ENCODE data around the gene ACBD5. TPM values are rescaled to one million over a fixed set of nuclear protein-coding genes. Genes with fewer than 3 reads are reported as not detected.
"Not testable (repeated sequence)": the region's sequence is repeated elsewhere in the genome, so short reads cannot be mapped to it uniquely, and the experiment has no call there.

The ACBD5 gene
- total RNA-seq, 2 donors from 2014 or later: 11.1 to 16.8 TPM

DNA sequence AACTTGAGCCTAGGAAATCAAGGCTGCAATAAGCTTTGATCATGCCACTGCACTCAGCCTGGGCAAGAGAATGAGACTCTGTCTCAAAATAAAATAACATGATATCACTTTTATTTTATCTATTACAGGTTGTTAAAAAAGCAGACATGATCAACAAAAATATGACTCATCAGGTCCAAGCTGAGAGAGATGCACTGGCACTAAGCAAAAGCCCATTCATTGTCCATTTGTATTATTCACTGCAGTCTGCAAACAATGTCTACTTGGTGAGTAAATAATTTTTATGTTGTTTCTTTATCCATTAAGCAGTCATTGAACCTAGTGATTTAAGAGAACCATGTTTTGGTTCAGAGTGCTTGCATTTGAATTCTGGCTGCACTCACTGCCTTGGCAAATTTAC lies 82.2 kb downstream of the ACBD5 start:
- H3K36me3 ChIP-seq: peaks cover 20% of the 10 kb centered on the region
- no peaks in the 10 kb centered on the region for H3K27me3 ChIP-seq (replicated peaks; ENCODE audit: insufficient read depth)
- ATAC-seq (ENCODE audit: insufficient number of reproducible peaks, low FRiP score, low read depth): no peak
- H3K4me1 ChIP-seq (ENCODE audit: control insufficient read depth in 1 of 2, low read depth in 2 of 2): peaks cover 0 to 19% of the 10 kb centered on the region in 2 donors
- no peak for DNase-seq (ENCODE audit: low spot score)
- H3K9me3 ChIP-seq: no peaks in the 10 kb centered on the region
- no peak overlapping the region for H3K4me3 ChIP-seq
- TF ChIP-seq, protein P1, sequence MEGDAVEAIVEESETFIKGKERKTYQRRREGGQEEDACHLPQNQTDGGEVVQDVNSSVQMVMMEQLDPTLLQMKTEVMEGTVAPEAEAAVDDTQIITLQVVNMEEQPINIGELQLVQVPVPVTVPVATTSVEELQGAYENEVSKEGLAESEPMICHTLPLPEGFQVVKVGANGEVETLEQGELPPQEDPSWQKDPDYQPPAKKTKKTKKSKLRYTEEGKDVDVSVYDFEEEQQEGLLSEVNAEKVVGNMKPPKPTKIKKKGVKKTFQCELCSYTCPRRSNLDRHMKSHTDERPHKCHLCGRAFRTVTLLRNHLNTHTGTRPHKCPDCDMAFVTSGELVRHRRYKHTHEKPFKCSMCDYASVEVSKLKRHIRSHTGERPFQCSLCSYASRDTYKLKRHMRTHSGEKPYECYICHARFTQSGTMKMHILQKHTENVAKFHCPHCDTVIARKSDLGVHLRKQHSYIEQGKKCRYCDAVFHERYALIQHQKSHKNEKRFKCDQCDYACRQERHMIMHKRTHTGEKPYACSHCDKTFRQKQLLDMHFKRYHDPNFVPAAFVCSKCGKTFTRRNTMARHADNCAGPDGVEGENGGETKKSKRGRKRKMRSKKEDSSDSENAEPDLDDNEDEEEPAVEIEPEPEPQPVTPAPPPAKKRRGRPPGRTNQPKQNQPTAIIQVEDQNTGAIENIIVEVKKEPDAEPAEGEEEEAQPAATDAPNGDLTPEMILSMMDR (IDR thresholded peaks at IDR 0.05): no peak
- no peak overlapping the region for H3K27ac ChIP-seq

DNA sequence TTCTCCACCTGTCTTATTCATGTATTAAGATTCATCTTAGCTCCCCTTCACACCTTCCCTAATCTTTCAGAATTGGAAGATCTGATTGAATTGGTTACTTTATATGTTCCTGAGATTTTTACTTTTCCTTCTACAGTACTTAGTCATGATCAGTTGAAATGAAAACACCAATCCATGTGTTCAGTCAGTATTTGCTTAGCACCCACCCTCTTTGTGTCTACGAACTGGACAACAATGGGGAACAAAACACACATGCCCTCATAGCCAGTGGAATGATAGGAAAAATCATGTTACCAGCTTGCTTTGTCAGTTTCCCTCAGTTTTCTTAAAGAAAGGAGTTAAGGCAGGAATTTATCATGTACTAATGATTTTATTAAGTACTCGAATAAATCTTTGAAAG lies 83.4 kb downstream of the ACBD5 start:
- Histone ChIP-seq H3K36me3 (peaks cover 15% of the 10 kb centered on the region), H3K4me3 (no peak overlapping the region), H3K4me1 (ENCODE audit: control insufficient read depth in 1 of 2, low read depth in 2 of 2) (peaks cover 10 to 32% of the 10 kb centered on the region in 2 donors), H3K27me3 (replicated peaks; ENCODE audit: insufficient read depth) (no peaks in the 10 kb centered on the region), H3K9me3 (no peaks in the 10 kb centered on the region), H3K27ac (no peak overlapping the region)
- no peak for ATAC-seq (ENCODE audit: insufficient number of reproducible peaks, low FRiP score, low read depth)
- no peak for DNase-seq (ENCODE audit: low spot score)
- TF ChIP-seq, protein P1 (IDR thresholded peaks at IDR 0.05): no peak

DNA sequence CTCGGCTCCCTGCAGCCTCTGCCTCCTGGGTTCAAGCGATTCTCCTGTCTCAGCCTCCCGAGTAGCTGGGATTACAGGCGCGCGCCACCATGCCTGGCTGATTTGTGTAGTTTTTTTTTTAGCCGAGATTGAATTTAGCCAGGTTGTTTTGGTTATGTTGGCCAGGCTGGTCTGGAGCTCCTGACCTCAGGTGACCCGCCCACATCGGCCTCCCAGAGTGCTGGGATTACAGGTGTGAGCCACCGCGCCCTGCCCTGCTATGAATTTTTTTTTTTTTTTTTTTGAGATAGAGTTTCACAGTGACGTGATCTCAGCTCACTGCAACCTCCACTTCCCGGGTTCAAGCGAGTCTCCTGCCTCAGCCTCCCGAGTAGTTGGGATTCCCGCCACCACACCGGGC lies 84.0 kb downstream of the ACBD5 start:
- ATAC-seq (ENCODE audit: insufficient number of reproducible peaks, low FRiP score, low read depth); H3K9me3 ChIP-seq; H3K27me3 ChIP-seq (replicated peaks; ENCODE audit: insufficient read depth); DNase-seq (ENCODE audit: low spot score): not testable (repeated sequence)
- peaks cover 13% of the 10 kb centered on the region for H3K36me3 ChIP-seq
- peak overlapping the region; percentile 99 for H3K4me3 ChIP-seq
- peaks cover 12 to 37% of the 10 kb centered on the region in 2 donors for H3K4me1 ChIP-seq (ENCODE audit: control insufficient read depth in 1 of 2, low read depth in 2 of 2)
- peak overlapping the region in 1 of 2 donors; percentile 100 for H3K27ac ChIP-seq

DNA sequence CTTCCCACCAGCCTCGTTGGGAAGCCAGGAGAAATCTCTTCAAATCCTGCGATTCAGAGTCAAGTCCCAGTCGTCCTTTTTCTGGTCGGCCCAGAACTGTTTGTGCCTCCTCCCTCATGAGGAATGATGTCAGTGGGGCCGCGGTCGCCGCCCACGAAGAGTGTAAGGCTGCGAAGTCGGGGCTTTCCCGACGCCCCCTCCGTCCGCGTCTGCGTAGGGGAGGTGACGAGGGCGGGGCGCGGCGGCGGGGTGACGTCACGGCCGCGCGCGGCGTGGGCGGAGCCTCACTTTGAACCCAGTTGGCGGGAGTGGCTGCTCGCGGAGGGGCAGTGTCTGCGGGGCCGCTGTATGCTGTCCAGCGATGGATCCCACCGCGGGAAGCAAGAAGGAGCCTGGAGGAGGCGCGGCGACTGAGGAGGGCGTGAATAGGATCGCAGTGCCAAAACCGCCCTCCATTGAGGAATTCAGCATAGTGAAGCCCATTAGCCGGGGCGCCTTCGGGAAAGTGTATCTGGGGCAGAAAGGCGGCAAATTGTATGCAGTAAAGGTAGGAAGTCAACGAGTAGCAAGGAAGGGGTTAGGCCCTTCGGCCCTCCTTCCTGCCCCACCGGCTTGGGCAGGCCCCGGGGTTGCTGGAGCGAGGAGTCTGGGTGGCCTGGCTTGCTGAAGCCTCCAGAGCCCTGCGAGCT lies 85.4 kb downstream of the ACBD5 start, which contains the start of gene MASTL:
TSS of gene MASTL (plus strand) at position 287 of the 689 bp plus-strand sequence. CDS start at position 362, 75 bp downstream.
- Histone ChIP-seq H3K9me3 (no peaks in the 10 kb centered on the region), H3K4me3 (peak within 1 kb of the TSS; percentile 99), H3K4me1 (ENCODE audit: control insufficient read depth in 1 of 2, low read depth in 2 of 2) (peaks cover 12 to 37% of the 10 kb centered on the region in 2 donors), H3K27me3 (replicated peaks; ENCODE audit: insufficient read depth) (no peaks in the 10 kb centered on the region), H3K36me3 (peaks cover 4% of the 10 kb centered on the region), H3K27ac (peak within 1 kb of the TSS; percentile 100)
- TF ChIP-seq, protein P1 (IDR thresholded peaks at IDR 0.05): no peak
- ATAC-seq (ENCODE audit: insufficient number of reproducible peaks, low FRiP score, low read depth) (peak; percentile 96), DNase-seq (ENCODE audit: low spot score) (peak; percentile 85)

DNA sequence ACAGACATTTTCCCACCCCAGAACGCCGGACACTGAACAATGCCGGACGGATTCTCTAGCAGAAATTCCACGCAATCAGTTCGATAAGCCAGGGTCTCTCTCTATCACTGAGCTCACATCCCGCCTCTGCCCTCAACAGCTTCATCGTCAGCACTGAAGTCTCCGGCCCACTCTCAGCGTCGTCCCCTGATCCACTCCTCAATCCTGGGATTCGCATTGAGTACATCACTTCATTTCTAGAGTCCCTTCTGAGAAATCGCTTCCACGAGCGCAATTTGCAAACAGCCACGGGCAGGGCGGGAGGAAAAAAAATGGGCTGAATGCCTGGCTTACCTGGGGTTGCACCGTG lies 86.8 kb downstream of the ACBD5 start:
- DNase-seq (ENCODE audit: low spot score): no peak
- Histone ChIP-seq H3K27me3 (replicated peaks; ENCODE audit: insufficient read depth) (no peaks in the 10 kb centered on the region), H3K9me3 (no peaks in the 10 kb centered on the region), H3K4me3 (peak overlapping the region; percentile 99), H3K4me1 (ENCODE audit: control insufficient read depth in 1 of 2, low read depth in 2 of 2) (peaks cover 12 to 37% of the 10 kb centered on the region in 2 donors), H3K27ac (peak overlapping the region; percentile 100), H3K36me3 (peaks cover 5% of the 10 kb centered on the region)
- no peak for ATAC-seq (ENCODE audit: insufficient number of reproducible peaks, low FRiP score, low read depth)
- TF ChIP-seq, protein P1 (IDR thresholded peaks at IDR 0.05): no peak

Measured in thoracic aorta (tissue), 2 donors.